GM18502 (cell line): ENCODE data around the gene KANSL1.
"Not testable (repeated sequence)": the region's sequence is repeated elsewhere in the genome, so short reads cannot be mapped to it uniquely, and the experiment has no call there.

ENCODE experiments used
- ATAC-seq: cut with Tn5 transposase; IDR thresholded peaks from one replicate; pipeline ENCODE4 v1.9.1; 2021; ENCODE audit warnings: mild to moderate bottlenecking; ENCODE audit not compliant: unreplicated experiment, poor library complexity

The KANSL1 gene

DNA sequence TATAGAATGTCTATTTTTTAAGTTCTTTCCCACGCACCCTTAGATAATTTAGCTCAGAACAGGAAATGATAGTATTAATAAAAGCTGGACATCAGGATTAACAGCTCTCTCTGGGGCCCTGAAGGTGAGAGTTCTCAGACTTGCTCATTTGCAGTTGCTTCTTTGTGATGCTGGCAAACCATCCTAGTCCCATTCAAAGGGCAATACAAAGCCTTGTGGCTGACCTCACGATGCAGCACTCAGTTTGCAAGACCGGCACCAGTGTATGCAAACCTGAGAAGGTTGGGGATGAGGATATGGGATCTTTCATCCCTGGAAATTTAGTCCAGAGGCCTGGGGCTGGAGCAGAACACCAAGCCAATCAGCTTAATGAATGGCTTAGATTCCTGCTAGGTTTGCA, 164.9 kb downstream of the KANSL1 start:
- no peak for ATAC-seq

DNA sequence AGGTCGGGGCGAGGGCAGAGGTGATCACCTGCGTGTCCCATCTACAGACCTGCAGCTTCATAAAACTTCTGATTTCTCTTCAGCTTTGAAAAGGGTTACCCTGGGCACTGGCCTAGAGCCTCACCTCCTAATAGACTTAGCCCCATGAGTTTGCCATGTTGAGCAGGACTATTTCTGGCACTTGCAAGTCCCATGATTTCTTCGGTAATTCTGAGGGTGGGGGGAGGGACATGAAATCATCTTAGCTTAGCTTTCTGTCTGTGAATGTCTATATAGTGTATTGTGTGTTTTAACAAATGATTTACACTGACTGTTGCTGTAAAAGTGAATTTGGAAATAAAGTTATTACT, 165.3 kb downstream of the KANSL1 start:
- ATAC-seq: no peak

DNA sequence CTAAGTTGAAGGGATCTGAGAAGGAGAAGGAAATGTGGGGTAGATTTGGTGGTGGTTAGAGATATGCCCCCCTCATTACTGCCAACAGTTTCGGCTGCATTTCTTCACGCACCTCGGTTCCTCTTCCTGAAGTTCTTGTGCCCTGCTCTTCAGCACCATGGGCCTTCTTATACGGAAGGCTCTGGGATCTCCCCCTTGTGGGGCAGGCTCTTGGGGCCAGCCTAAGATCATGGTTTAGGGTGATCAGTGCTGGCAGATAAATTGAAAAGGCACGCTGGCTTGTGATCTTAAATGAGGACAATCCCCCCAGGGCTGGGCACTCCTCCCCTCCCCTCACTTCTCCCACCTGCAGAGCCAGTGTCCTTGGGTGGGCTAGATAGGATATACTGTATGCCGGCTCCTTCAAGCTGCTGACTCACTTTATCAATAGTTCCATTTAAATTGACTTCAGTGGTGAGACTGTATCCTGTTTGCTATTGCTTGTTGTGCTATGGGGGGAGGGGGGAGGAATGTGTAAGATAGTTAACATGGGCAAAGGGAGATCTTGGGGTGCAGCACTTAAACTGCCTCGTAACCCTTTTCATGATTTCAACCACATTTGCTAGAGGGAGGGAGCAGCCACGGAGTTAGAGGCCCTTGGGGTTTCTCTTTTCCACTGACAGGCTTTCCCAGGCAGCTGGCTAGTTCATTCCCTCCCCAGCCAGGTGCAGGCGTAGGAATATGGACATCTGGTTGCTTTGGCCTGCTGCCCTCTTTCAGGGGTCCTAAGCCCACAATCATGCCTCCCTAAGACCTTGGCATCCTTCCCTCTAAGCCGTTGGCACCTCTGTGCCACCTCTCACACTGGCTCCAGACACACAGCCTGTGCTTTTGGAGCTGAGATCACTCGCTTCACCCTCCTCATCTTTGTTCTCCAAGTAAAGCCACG, 165.9 kb downstream of the KANSL1 start:
- no peak for ATAC-seq

DNA sequence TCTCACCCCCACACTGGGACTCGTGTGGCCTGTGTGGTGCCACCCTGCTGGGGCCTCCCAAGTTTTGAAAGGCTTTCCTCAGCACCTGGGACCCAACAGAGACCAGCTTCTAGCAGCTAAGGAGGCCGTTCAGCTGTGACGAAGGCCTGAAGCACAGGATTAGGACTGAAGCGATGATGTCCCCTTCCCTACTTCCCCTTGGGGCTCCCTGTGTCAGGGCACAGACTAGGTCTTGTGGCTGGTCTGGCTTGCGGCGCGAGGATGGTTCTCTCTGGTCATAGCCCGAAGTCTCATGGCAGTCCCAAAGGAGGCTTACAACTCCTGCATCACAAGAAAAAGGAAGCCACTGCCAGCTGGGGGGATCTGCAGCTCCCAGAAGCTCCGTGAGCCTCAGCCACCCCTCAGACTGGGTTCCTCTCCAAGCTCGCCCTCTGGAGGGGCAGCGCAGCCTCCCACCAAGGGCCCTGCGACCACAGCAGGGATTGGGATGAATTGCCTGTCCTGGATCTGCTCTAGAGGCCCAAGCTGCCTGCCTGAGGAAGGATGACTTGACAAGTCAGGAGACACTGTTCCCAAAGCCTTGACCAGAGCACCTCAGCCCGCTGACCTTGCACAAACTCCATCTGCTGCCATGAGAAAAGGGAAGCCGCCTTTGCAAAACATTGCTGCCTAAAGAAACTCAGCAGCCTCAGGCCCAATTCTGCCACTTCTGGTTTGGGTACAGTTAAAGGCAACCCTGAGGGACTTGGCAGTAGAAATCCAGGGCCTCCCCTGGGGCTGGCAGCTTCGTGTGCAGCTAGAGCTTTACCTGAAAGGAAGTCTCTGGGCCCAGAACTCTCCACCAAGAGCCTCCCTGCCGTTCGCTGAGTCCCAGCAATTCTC, 166.8 kb downstream of the KANSL1 start:
- no peak for ATAC-seq

GRCh38 chr17:46025510-46026165, 167.6 kb downstream of the KANSL1 start:
- no peak for ATAC-seq

DNA sequence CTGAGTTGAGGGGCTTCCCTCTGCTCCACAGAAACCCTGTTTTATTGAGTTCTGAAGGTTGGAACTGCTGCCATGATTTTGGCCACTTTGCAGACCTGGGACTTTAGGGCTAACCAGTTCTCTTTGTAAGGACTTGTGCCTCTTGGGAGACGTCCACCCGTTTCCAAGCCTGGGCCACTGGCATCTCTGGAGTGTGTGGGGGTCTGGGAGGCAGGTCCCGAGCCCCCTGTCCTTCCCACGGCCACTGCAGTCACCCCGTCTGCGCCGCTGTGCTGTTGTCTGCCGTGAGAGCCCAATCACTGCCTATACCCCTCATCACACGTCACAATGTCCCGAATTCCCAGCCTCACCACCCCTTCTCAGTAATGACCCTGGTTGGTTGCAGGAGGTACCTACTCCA, 168.2 kb downstream of the KANSL1 start:
- no peak for ATAC-seq

GRCh38 chr17:46024590-46024989, 168.6 kb downstream of the KANSL1 start:
- no peak for ATAC-seq

- no peak for ATAC-seq
Observed at GRCh38 chr17:46023783-46024388, 169.3 kb downstream of the KANSL1 start.

DNA sequence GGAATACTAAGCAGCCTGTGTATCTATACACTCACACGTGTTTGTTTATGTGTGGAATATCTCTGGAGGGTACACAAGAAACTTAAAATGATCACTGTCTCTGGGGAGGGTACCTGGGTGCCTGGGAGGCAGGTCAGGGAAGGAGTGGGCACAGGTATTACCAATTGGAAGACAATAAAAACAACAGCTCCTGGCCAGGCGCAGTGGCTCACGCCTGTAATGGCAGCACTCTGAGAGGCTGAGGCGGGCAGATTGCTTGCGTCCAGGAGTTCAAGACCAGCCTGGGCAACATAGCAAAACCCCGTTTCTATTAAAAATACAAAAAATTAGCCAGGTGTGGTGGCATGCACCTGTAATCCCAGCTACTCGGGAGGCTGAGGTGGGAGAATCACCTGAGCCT, 169.9 kb downstream of the KANSL1 start:
- ATAC-seq: not testable (repeated sequence)

GRCh38 chr17:46020998-46021397, 172.2 kb downstream of the KANSL1 start:
- ATAC-seq: no peak

- peak; percentile 60 for ATAC-seq
Observed at GRCh38 chr17:46020023-46020761, 173.0 kb downstream of the KANSL1 start.

GRCh38 chr17:46019408-46019925, 173.8 kb downstream of the KANSL1 start:
- not testable (repeated sequence) for ATAC-seq

- ATAC-seq: no peak
Observed at GRCh38 chr17:46013502-46014165, 179.6 kb downstream of the KANSL1 start.

DNA sequence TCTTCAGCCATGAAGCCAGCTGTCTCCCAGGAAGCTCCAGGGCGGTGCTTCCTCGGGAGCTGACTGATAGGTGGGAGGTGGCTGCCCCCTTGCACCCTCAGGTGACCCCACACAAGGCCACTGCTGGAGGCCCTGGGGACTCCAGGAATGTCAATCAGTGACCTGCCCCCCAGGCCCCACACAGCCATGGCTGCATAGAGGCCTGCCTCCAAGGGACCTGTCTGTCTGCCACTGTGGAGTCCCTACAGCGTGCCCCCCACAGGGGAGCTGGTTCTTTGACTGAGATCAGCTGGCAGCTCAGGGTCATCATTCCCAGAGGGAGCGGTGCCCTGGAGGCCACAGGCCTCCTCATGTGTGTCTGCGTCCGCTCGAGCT, 180.1 kb downstream of the KANSL1 start:
- ATAC-seq: no peak

GRCh38 chr17:46012506-46013079, 180.6 kb downstream of the KANSL1 start:
- no peak for ATAC-seq

GRCh38 chr17:46011711-46012505, 181.3 kb downstream of the KANSL1 start:
- ATAC-seq: no peak

- ATAC-seq: no peak
Observed at GRCh38 chr17:46010597-46011186, 182.5 kb downstream of the KANSL1 start.
